ENCODE measurements around the gene MBD6.
A peak's percentile ranks its signal among the peaks of the same experiment; 100 is the strongest.

MBD6 gene

GRCh38 chr12:57519796-57520052 is 2.9 kb upstream of the MBD6 start:
- Histone ChIP-seq H3K4me3 (ENCODE audit: low read length) (peak overlapping the region; percentile 90), H3K36me3 (ENCODE audit: control insufficient read depth, insufficient read depth, low read length) (peaks cover 17% of the 10 kb centered on the region), H3K9me3 (ENCODE audit: control insufficient read depth, low read length) (no peaks in the 10 kb centered on the region), H3K4me1 (ENCODE audit: control insufficient read depth, insufficient read depth, low read length) (peaks cover 43% of the 10 kb centered on the region), H3K9ac (ENCODE audit: low read length) (peak overlapping the region; percentile 90), H3K27me3 (ENCODE audit: control insufficient read depth, insufficient read depth, low read length) (no peaks in the 10 kb centered on the region)

GRCh38 chr12:57520053-57520818 is 2.4 kb upstream of the MBD6 start, which contains the start of gene DDIT3:
TSS of gene DDIT3 (minus strand) at chr12:57520514. CDS start at chr12:57517406, 3,108 bp downstream.
- Histone ChIP-seq H3K36me3 (ENCODE audit: control insufficient read depth, insufficient read depth, low read length) (peaks cover 16% of the 10 kb centered on the region), H3K9me3 (ENCODE audit: control insufficient read depth, low read length) (no peaks in the 10 kb centered on the region), H3K4me1 (ENCODE audit: control insufficient read depth, insufficient read depth, low read length) (peaks cover 48% of the 10 kb centered on the region), H3K4me3 (ENCODE audit: low read length) (peak within 1 kb of the TSS; percentile 90), H3K9ac (ENCODE audit: low read length) (peak within 1 kb of the TSS; percentile 90), H3K27me3 (ENCODE audit: control insufficient read depth, insufficient read depth, low read length) (no peaks in the 10 kb centered on the region)

- Histone ChIP-seq H3K9ac (ENCODE audit: low read length) (peak overlapping the region; percentile 80), H3K9me3 (ENCODE audit: control insufficient read depth, low read length) (no peaks in the 10 kb centered on the region), H3K27me3 (ENCODE audit: control insufficient read depth, insufficient read depth, low read length) (no peaks in the 10 kb centered on the region), H3K4me1 (ENCODE audit: control insufficient read depth, insufficient read depth, low read length) (peaks cover 55% of the 10 kb centered on the region), H3K4me3 (ENCODE audit: low read length) (peak overlapping the region; percentile 66), H3K36me3 (ENCODE audit: control insufficient read depth, insufficient read depth, low read length) (peaks cover 15% of the 10 kb centered on the region)
These were observed 1.1 kb upstream of the MBD6 start for GRCh38 chr12:57521525-57522010.

GRCh38 chr12:57522887-57523705 is 472 bp downstream of the MBD6 start:
- no peaks in the 10 kb centered on the region for H3K9me3 ChIP-seq (ENCODE audit: control insufficient read depth, low read length)
- peak overlapping the region; percentile 70 for H3K4me3 ChIP-seq (ENCODE audit: low read length)
- peaks cover 53% of the 10 kb centered on the region for H3K4me1 ChIP-seq (ENCODE audit: control insufficient read depth, insufficient read depth, low read length)
- peak overlapping the region; percentile 80 for H3K9ac ChIP-seq (ENCODE audit: low read length)
- H3K27me3 ChIP-seq (ENCODE audit: control insufficient read depth, insufficient read depth, low read length), result no peaks in the 10 kb centered on the region
- H3K36me3 ChIP-seq (ENCODE audit: control insufficient read depth, insufficient read depth, low read length), result peaks cover 28% of the 10 kb centered on the region

- peak overlapping the region; percentile 80 for H3K9ac ChIP-seq (ENCODE audit: low read length)
- H3K4me1 ChIP-seq (ENCODE audit: control insufficient read depth, insufficient read depth, low read length), result peaks cover 45% of the 10 kb centered on the region
- H3K4me3 ChIP-seq (ENCODE audit: low read length), result peak overlapping the region; percentile 70
- no peaks in the 10 kb centered on the region for H3K27me3 ChIP-seq (ENCODE audit: control insufficient read depth, insufficient read depth, low read length)
- no peaks in the 10 kb centered on the region for H3K9me3 ChIP-seq (ENCODE audit: control insufficient read depth, low read length)
- H3K36me3 ChIP-seq (ENCODE audit: control insufficient read depth, insufficient read depth, low read length), result peaks cover 28% of the 10 kb centered on the region
These were observed 1.3 kb downstream of the MBD6 start for GRCh38 chr12:57523706-57524614.

GRCh38 chr12:57524814-57525614 is 2.4 kb downstream of the MBD6 start:
- Histone ChIP-seq H3K4me3 (ENCODE audit: low read length) (no peak overlapping the region), H3K9me3 (ENCODE audit: control insufficient read depth, low read length) (no peaks in the 10 kb centered on the region), H3K36me3 (ENCODE audit: control insufficient read depth, insufficient read depth, low read length) (peaks cover 26% of the 10 kb centered on the region), H3K27me3 (ENCODE audit: control insufficient read depth, insufficient read depth, low read length) (no peaks in the 10 kb centered on the region), H3K9ac (ENCODE audit: low read length) (peak overlapping the region; percentile 48), H3K4me1 (ENCODE audit: control insufficient read depth, insufficient read depth, low read length) (peaks cover 40% of the 10 kb centered on the region)

GRCh38 chr12:57525615-57526383 is 3.2 kb downstream of the MBD6 start:
- H3K4me3 ChIP-seq (ENCODE audit: low read length), result no peak overlapping the region
- no peak overlapping the region for H3K9ac ChIP-seq (ENCODE audit: low read length)
- H3K27me3 ChIP-seq (ENCODE audit: control insufficient read depth, insufficient read depth, low read length), result no peaks in the 10 kb centered on the region
- H3K4me1 ChIP-seq (ENCODE audit: control insufficient read depth, insufficient read depth, low read length), result peaks cover 40% of the 10 kb centered on the region
- peaks cover 32% of the 10 kb centered on the region for H3K36me3 ChIP-seq (ENCODE audit: control insufficient read depth, insufficient read depth, low read length)
- H3K9me3 ChIP-seq (ENCODE audit: control insufficient read depth, low read length), result no peaks in the 10 kb centered on the region

GRCh38 chr12:57526477-57527126 is 4.0 kb downstream of the MBD6 start:
- Histone ChIP-seq H3K27me3 (ENCODE audit: control insufficient read depth, insufficient read depth, low read length) (no peaks in the 10 kb centered on the region), H3K4me1 (ENCODE audit: control insufficient read depth, insufficient read depth, low read length) (peaks cover 33% of the 10 kb centered on the region), H3K9ac (ENCODE audit: low read length) (no peak overlapping the region), H3K4me3 (ENCODE audit: low read length) (no peak overlapping the region), H3K9me3 (ENCODE audit: control insufficient read depth, low read length) (no peaks in the 10 kb centered on the region), H3K36me3 (ENCODE audit: control insufficient read depth, insufficient read depth, low read length) (peaks cover 32% of the 10 kb centered on the region)

- Histone ChIP-seq H3K9ac (ENCODE audit: low read length) (no peak overlapping the region), H3K4me1 (ENCODE audit: control insufficient read depth, insufficient read depth, low read length) (peaks cover 27% of the 10 kb centered on the region), H3K4me3 (ENCODE audit: low read length) (no peak overlapping the region), H3K36me3 (ENCODE audit: control insufficient read depth, insufficient read depth, low read length) (peaks cover 32% of the 10 kb centered on the region), H3K9me3 (ENCODE audit: control insufficient read depth, low read length) (no peaks in the 10 kb centered on the region), H3K27me3 (ENCODE audit: control insufficient read depth, insufficient read depth, low read length) (no peaks in the 10 kb centered on the region)
These were observed 4.6 kb downstream of the MBD6 start for GRCh38 chr12:57527184-57527583.

- Histone ChIP-seq H3K4me1 (ENCODE audit: control insufficient read depth, insufficient read depth, low read length) (peaks cover 25% of the 10 kb centered on the region), H3K9me3 (ENCODE audit: control insufficient read depth, low read length) (no peaks in the 10 kb centered on the region), H3K4me3 (ENCODE audit: low read length) (no peak overlapping the region), H3K36me3 (ENCODE audit: control insufficient read depth, insufficient read depth, low read length) (peaks cover 40% of the 10 kb centered on the region), H3K27me3 (ENCODE audit: control insufficient read depth, insufficient read depth, low read length) (no peaks in the 10 kb centered on the region), H3K9ac (ENCODE audit: low read length) (no peak overlapping the region)
These were observed 5.6 kb downstream of the MBD6 start for GRCh38 chr12:57528176-57528575.
